Measurements from ENCODE around the gene ROBO4. TPM values are rescaled to one million over a fixed set of nuclear protein-coding genes. Genes with fewer than 3 reads are reported as not detected.

ROBO4 gene
- total and polyA plus RNA-seq, 2 of the 13 experiments (the other 11 are each of a cell fraction or from before 2014, with no cell fraction given) = 0.07 to 1.1 TPM

DNA sequence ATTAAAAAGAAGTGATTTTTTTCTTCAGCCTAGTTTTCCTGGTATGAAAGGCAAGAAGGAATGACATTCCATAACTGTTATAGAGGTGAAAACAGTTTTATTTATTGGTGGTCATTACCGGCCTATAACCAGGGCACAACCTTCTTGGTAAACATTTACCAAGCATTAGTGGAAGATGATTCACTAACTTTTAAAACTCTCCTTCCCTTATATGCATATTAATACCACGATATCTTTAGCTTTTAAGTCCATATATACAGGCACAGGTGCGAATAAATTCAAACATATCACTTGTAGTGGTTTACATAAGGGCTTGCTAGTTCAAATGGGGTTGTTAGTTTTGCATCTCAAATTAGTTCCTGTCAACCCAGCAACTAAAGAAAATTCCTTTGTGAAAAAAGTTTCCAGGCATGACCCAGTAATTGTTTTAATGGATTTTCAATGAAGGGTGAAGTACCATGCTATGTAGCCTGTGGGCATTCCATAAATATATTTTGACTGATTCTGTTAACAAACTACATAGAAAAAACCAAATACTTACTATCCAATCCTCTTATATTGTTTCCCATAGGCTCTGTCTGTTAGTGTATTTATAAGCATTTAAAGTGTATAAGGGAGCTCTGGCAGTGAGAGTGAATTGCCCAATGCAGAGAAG lies 63.0 kb downstream of the ROBO4 start:
- ChIA-PET CTCF (ENCODE audit: low intra/inter-chr PET ratio, low total read pairs) (no interaction called here), POLR2A (no interaction called here)
- Histone ChIP-seq H3K4me1 (ENCODE audit: insufficient read depth, low read length) (peaks cover 25% of the 10 kb centered on the region), H2AFZ (ENCODE audit: low read length) (no peak overlapping the region), H3K36me3 (replicated peaks in 1 of 2; ENCODE audit: control insufficient read depth in 1 of 2, insufficient read depth in 2 of 2, low read length in 2 of 2) (no peaks in the 10 kb centered on the region), H3K4me2 (ENCODE audit: low read depth, low read length) (no peak overlapping the region), H3K4me3 (replicated peaks in 1 of 3; ENCODE audit: insufficient read depth in 1 of 3, low read depth in 2 of 3, low read length in 3 of 3) (no peak overlapping the region), H3K27me3 (ENCODE audit: control insufficient read depth in 1 of 2, insufficient read depth in 2 of 2, low read length in 2 of 2) (peaks cover 3 to 34% of the 10 kb centered on the region in 2 experiments), H3K79me2 (ENCODE audit: insufficient read depth, low read length) (no peaks in the 10 kb centered on the region), H3K9ac (ENCODE audit: insufficient read depth, low read depth, low read length) (no peak overlapping the region), H4K20me1 (ENCODE audit: insufficient read depth, low read length) (no peaks in the 10 kb centered on the region), H3K27ac (ENCODE audit: extremely low read length, insufficient read depth, low read length) (no peak overlapping the region), H3K9me3 (ENCODE audit: low read length) (no peaks in the 10 kb centered on the region)
- intact Hi-C loops (cut with micrococcal nuclease; ENCODE audit: unreplicated experiment) = no loop called here
- BruUV-seq (replicated peaks) = no TSS peak
- FAIRE-seq (no peak), ATAC-seq (no peak), DNase-seq (ENCODE audit: low spot score) (no peak)
- TF ChIP-seq MXD4 (CRISPR knock-in tag; IDR thresholded peaks at IDR 0.05) = no peak
- TF ChIP-seq, protein P1, sequence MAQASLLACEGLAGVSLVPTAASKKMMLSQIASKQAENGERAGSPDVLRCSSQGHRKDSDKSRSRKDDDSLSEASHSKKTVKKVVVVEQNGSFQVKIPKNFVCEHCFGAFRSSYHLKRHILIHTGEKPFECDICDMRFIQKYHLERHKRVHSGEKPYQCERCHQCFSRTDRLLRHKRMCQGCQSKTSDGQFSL (CRISPR knock-in tag; IDR thresholded peaks at IDR 0.05) = no peak
- no peak for TF ChIP-seq ZNF704 (CRISPR knock-in tag; IDR thresholded peaks at IDR 0.05; ENCODE audit: borderline replicate concordance)
- no peak for TF ChIP-seq SUZ12 (IDR thresholded peaks at IDR 0.05; ENCODE audit: low read depth, low read length)
- TF ChIP-seq ZNF562 (CRISPR knock-in tag; IDR thresholded peaks at IDR 0.05; ENCODE audit: borderline replicate concordance) = no peak
- TF ChIP-seq ZNF350 (CRISPR knock-in tag; IDR thresholded peaks at IDR 0.05; ENCODE audit: borderline replicate concordance, low read depth) = no peak
- no peak for TF ChIP-seq ZNF737 (CRISPR knock-in tag; IDR thresholded peaks at IDR 0.05; ENCODE audit: borderline replicate concordance)
- TF ChIP-seq UBTF (CRISPR knock-in tag; IDR thresholded peaks at IDR 0.05) = no peak
- TF ChIP-seq PAWR (CRISPR knock-in tag; IDR thresholded peaks at IDR 0.05; ENCODE audit: borderline replicate concordance) = no peak
- TF ChIP-seq SP1 (IDR thresholded peaks at IDR 0.05) = no peak
- TF ChIP-seq SP1 (CRISPR knock-in tag; IDR thresholded peaks at IDR 0.05) = no peak
- WGBS (ENCODE audit: low lambda C conversion rate) = 14% methylated on average over 3 of the region's 3 CpGs
- in situ Hi-C loops (cut with HindIII; ENCODE audit: extremely low pct_ligation_motif_present, low pct_unique_long_range_greater_than_20kb) = loop anchor here (5.0 kb wide), 2 partner anchors 162 to 192 kb away; partner anchors contain the start of genes SIAE and SPA17

Other genes starting within 250 kb of the ROBO4 start
- 4.5 and 7.0 TPM in 2 replicates for gene SIAE, start 224.1 kb downstream of the ROBO4 start, total RNA-seq (2016; rRNA removed; fragmentation: Illumina TruSeq; extraction: Trizol)
- gene SIAE, start 224.1 kb downstream of the ROBO4 start, polyA plus RNA-seq (2011; rRNA removed) = 21.8 and 22.4 TPM in 2 replicates
- 8.4 and 12.7 TPM in 2 replicates for gene SPA17, start 224.0 kb downstream of the ROBO4 start, total RNA-seq (2016; rRNA removed; fragmentation: Illumina TruSeq; extraction: Trizol)
- gene SPA17, start 224.0 kb downstream of the ROBO4 start, polyA plus RNA-seq (2011; rRNA removed) = 2.9 and 4.4 TPM in 2 replicates
- gene NRGN, start 157.9 kb downstream of the ROBO4 start, total RNA-seq (2016; rRNA removed; fragmentation: Illumina TruSeq; extraction: Trizol) = 0.18 TPM in 1 of 2 replicates, not detected in the other
- 0.12 and 0.22 TPM in 2 replicates for gene NRGN, start 157.9 kb downstream of the ROBO4 start, polyA plus RNA-seq (2011; rRNA removed)
- 0.46 and 0.80 TPM in 2 replicates for gene VSIG2, start 145.6 kb downstream of the ROBO4 start, total RNA-seq (2016; rRNA removed; fragmentation: Illumina TruSeq; extraction: Trizol)
- gene VSIG2, start 145.6 kb downstream of the ROBO4 start, polyA plus RNA-seq (2011; rRNA removed) = 2.7 and 3.5 TPM in 2 replicates
- gene ESAM, start 135.6 kb downstream of the ROBO4 start, total RNA-seq (2016; rRNA removed; fragmentation: Illumina TruSeq; extraction: Trizol) = 0.48 and 1.2 TPM in 2 replicates
- 6.3 and 6.8 TPM in 2 replicates for gene ESAM, start 135.6 kb downstream of the ROBO4 start, polyA plus RNA-seq (2011; rRNA removed)
- gene MSANTD2, start 97.5 kb downstream of the ROBO4 start, total RNA-seq (2016; rRNA removed; fragmentation: Illumina TruSeq; extraction: Trizol) = 6.8 and 10.1 TPM in 2 replicates
- gene MSANTD2, start 97.5 kb downstream of the ROBO4 start, polyA plus RNA-seq (2011; rRNA removed) = 7.5 and 8.7 TPM in 2 replicates
- 0.07 TPM in 1 of 2 replicates, not detected in the other for gene ROBO3, start 32.4 kb downstream of the ROBO4 start, total RNA-seq (2016; rRNA removed; fragmentation: Illumina TruSeq; extraction: Trizol)
- gene ROBO3, start 32.4 kb downstream of the ROBO4 start, polyA plus RNA-seq (2011; rRNA removed) = 2.2 and 2.4 TPM in 2 replicates
- not detected in 2 replicates for gene HEPN1, start 21.4 kb upstream of the ROBO4 start, total RNA-seq (2016; rRNA removed; fragmentation: Illumina TruSeq; extraction: Trizol)
- gene HEPN1, start 21.4 kb upstream of the ROBO4 start, polyA plus RNA-seq (2011; rRNA removed) = not detected in 2 replicates
- gene HEPACAM, start 38.2 kb upstream of the ROBO4 start, total RNA-seq (2016; rRNA removed; fragmentation: Illumina TruSeq; extraction: Trizol) = 58.5 and 66.9 TPM in 2 replicates
- gene HEPACAM, start 38.2 kb upstream of the ROBO4 start, polyA plus RNA-seq (2011; rRNA removed) = 74.8 and 121 TPM in 2 replicates
- 4.6 and 6.5 TPM in 2 replicates for gene CCDC15, start 56.3 kb upstream of the ROBO4 start, total RNA-seq (2016; rRNA removed; fragmentation: Illumina TruSeq; extraction: Trizol)
- gene CCDC15, start 56.3 kb upstream of the ROBO4 start, polyA plus RNA-seq (2011; rRNA removed) = 1.2 and 2.2 TPM in 2 replicates
- 1.8 and 4.6 TPM in 2 replicates for gene SLC37A2, start 165.4 kb upstream of the ROBO4 start, total RNA-seq (2016; rRNA removed; fragmentation: Illumina TruSeq; extraction: Trizol)
- gene SLC37A2, start 165.4 kb upstream of the ROBO4 start, polyA plus RNA-seq (2011; rRNA removed) = 3.8 and 7.1 TPM in 2 replicates
- 14.0 and 14.2 TPM in 2 replicates for gene TMEM218, start 213.8 kb upstream of the ROBO4 start, total RNA-seq (2016; rRNA removed; fragmentation: Illumina TruSeq; extraction: Trizol)
- 10.0 and 11.8 TPM in 2 replicates for gene TMEM218, start 213.8 kb upstream of the ROBO4 start, polyA plus RNA-seq (2011; rRNA removed)

All from HepG2 (cell line).